Activated naive CD4-positive, alpha-beta T cell treated with anti-CD3 and anti-CD28 coated beads, Interleukin-2, amount 10 ng/mL, durations not matched to agents 7 days and 5 days (primary cell): ENCODE measurements around the gene FKTN.
"Not testable (repeated sequence)": the region's sequence is repeated elsewhere in the genome, so short reads cannot be mapped to it uniquely, and the experiment has no call there.

Source experiments
- CTCF ChIA-PET: fragments of 350-600 bp; sonication (Branson Sonifier 250); formaldehyde crosslinking; loops from one replicate; lab custom pipeline; 2021; ENCODE audit warnings: antibody characterized with exemption; lab: Charles Lee
- DNase-seq: peaks from one replicate; pipeline ENCODE4 v3.0.0-alpha.2; 2020
- H3K27ac Mint-ChIP-seq: one replicate; pipeline ENCODE4 v1.8.0; 2021; ENCODE audit warnings: mild to moderate bottlenecking, moderate library complexity, mixed read lengths
- H3K27me3 Mint-ChIP-seq: one replicate; pipeline ENCODE4 v1.8.0; 2021; ENCODE audit warnings: mild to moderate bottlenecking, mixed read lengths
- H3K36me3 Mint-ChIP-seq: one replicate; pipeline ENCODE4 v1.8.0; 2021; ENCODE audit warnings: mixed read lengths
- H3K4me1 Mint-ChIP-seq: one replicate; pipeline ENCODE4 v1.8.0; 2021; ENCODE audit warnings: mixed read lengths
- H3K4me3 Mint-ChIP-seq: one replicate; pipeline ENCODE4 v1.8.0; 2021; ENCODE audit warnings: mild to moderate bottlenecking, moderate library complexity, mixed read lengths
- H3K9me3 Mint-ChIP-seq: one replicate; pipeline ENCODE4 v1.8.0; 2021; ENCODE audit warnings: mixed read lengths

FKTN gene

DNA sequence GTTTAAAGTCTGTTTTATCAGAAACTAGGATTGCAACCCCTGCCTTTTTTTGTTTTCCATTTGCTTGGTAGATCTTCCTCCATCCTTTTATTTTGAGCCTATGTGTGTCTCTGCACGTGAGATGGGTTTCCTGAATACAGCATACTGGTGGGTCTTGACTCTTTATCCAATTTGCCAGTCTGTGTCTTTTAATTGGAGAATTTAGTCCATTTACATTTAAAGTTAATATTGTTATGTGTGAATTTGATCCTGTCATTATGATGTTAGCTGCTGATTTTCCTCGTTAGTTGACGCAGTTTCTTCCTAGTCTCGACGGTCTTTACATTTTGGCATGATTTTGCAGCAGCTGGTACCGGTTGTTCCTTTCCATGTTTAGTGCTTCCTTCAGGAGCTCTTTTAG lies 22.0 kb downstream of the FKTN start:
- CTCF ChIA-PET, H3K4me1 Mint-ChIP-seq, H3K4me3 Mint-ChIP-seq, DNase-seq, H3K27ac Mint-ChIP-seq, H3K27me3 Mint-ChIP-seq, H3K9me3 Mint-ChIP-seq: not testable (repeated sequence)
- H3K36me3 Mint-ChIP-seq, result peaks cover 14% of the 10 kb centered on the region

DNA sequence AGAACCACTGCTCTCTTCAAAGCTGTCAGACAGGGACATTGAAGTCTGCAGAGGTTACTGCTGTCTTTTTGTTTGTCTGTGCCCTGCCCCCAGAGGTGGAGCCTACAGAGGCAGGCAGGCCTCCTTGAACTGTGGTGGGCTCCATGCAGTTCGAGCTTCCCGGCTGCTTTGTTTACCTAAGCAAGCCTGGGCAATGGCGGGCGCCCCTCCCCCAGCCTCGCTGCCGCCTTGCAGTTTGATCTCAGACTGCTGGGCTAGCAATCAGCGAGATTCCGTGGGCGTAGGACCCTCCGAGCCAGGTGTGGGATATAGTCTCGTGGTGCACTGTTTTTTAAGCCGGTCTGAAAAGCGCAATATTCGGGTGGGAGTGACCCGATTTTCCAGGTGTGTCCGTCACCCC lies 23.6 kb downstream of the FKTN start:
- H3K36me3 Mint-ChIP-seq, H3K4me3 Mint-ChIP-seq, CTCF ChIA-PET, H3K9me3 Mint-ChIP-seq, H3K27me3 Mint-ChIP-seq, DNase-seq, H3K4me1 Mint-ChIP-seq, H3K27ac Mint-ChIP-seq: not testable (repeated sequence)

DNA sequence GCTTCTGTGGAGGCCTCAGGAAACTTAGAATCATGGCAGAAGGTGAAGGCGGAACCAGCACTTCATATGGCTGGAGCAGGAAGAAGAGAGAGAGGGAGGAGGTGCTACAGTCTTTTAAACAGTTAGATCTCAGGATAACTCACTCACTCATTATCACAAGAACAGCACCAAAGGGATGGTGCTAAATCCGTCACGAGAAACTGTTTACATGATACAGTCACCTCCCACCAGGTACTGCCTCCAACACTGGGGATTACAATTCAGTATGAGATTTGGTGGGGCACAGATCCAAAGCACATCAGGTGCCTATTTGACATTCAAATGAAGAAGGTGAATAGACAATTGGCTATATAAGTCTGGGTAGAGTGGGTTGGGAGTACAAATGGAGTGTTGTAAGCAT lies 35.2 kb downstream of the FKTN start:
- no peak overlapping the region for H3K4me3 Mint-ChIP-seq
- H3K27ac Mint-ChIP-seq, result no peak overlapping the region
- H3K4me1 Mint-ChIP-seq, result no peaks in the 10 kb centered on the region

GRCh38 chr9:105608721-105609598 lies 51.0 kb downstream of the FKTN start:
- H3K4me3 Mint-ChIP-seq, result no peak overlapping the region
- no peak for DNase-seq
- H3K27me3 Mint-ChIP-seq, result no peaks in the 10 kb centered on the region

More for the DNA sequence above, 35.2 kb downstream of the FKTN start:
- Mint-ChIP-seq H3K36me3 (peaks cover 27% of the 10 kb centered on the region), H3K9me3 (peaks cover 16% of the 10 kb centered on the region), H3K27me3 (no peaks in the 10 kb centered on the region)
- no peak for DNase-seq
- CTCF ChIA-PET, result no interaction called here

DNA sequence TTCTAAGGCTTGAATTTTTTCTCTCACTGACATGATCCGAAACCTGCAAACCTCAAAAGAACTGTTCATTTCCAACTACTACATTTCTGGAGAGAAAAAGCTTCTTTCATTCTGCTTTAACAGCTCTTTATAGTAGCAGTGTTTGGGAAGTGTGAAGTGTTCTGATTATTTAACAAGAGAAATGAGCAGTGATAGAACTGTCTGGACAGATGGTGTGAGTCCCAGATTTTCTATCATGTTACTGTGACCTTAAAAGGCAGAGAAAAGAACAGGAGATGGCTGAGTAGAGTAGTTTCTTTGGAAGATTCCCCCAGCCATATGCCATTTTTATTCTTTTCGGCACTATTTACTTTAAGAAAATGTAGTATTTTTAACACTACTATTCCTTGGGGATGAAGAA lies 63.1 kb downstream of the FKTN start:
- Mint-ChIP-seq H3K4me1 (no peaks in the 10 kb centered on the region), H3K27me3 (no peaks in the 10 kb centered on the region), H3K9me3 (no peaks in the 10 kb centered on the region), H3K27ac (no peak overlapping the region), H3K4me3 (no peak overlapping the region), H3K36me3 (peaks cover 2% of the 10 kb centered on the region)
- CTCF ChIA-PET, result no interaction called here
- no peak for DNase-seq

More at GRCh38 chr9:105608721-105609598, 51.0 kb downstream of the FKTN start:
- Mint-ChIP-seq H3K9me3 (no peaks in the 10 kb centered on the region), H3K27ac (no peak overlapping the region), H3K4me1 (no peaks in the 10 kb centered on the region), H3K36me3 (peaks cover 2% of the 10 kb centered on the region)
- CTCF ChIA-PET, result interaction anchor here (0.6 to 2.4 kb wide), 6 partner anchors 85 to 273 kb away, joined by 3 to 9 read pairs (median 4); partner anchors contain the start of gene TMEM38B

GRCh38 chr9:105625088-105625487 lies 67.2 kb downstream of the FKTN start:
- Mint-ChIP-seq H3K27me3 (no peaks in the 10 kb centered on the region), H3K4me1 (no peaks in the 10 kb centered on the region), H3K27ac (no peak overlapping the region), H3K9me3 (no peaks in the 10 kb centered on the region), H3K36me3 (peaks cover 2% of the 10 kb centered on the region), H3K4me3 (no peak overlapping the region)
- no peak for DNase-seq
- CTCF ChIA-PET, result interaction anchor here (0.9 kb wide), 1 partner anchor 13 kb away, joined by 3 read pairs; no protein-coding TSS in a partner anchor

DNA sequence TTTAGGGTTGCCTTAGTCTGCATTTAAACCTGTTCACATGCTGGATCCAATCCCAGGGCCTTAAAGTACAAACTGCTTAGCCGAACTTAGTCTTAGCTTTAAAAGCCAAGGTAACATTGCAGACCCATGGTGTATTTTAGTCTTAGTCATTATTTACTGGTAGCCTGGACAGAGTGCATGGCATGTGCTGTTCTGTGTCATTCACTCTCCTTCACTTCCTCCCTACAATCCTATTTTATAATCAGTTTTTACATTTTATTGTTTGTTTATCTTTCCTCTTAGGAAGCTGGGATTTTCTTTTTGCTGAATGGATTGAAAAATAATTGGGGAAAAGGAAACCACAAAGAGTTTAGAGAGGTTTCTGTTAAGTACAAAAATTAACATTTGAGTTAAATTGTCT lies 74.9 kb downstream of the FKTN start:
- H3K27me3 Mint-ChIP-seq, result no peaks in the 10 kb centered on the region
- CTCF ChIA-PET, result no interaction called here
- no peaks in the 10 kb centered on the region for H3K9me3 Mint-ChIP-seq
- DNase-seq, result no peak
- H3K36me3 Mint-ChIP-seq, result no peaks in the 10 kb centered on the region
- no peaks in the 10 kb centered on the region for H3K4me1 Mint-ChIP-seq
- no peak overlapping the region for H3K27ac Mint-ChIP-seq
- no peak overlapping the region for H3K4me3 Mint-ChIP-seq

GRCh38 chr9:105633411-105633810 lies 75.5 kb downstream of the FKTN start:
- no peaks in the 10 kb centered on the region for H3K36me3 Mint-ChIP-seq
- H3K9me3 Mint-ChIP-seq, result no peaks in the 10 kb centered on the region
- no peak overlapping the region for H3K4me3 Mint-ChIP-seq
- CTCF ChIA-PET, result no interaction called here
- no peak overlapping the region for H3K27ac Mint-ChIP-seq
- DNase-seq, result no peak
- no peaks in the 10 kb centered on the region for H3K4me1 Mint-ChIP-seq
- no peaks in the 10 kb centered on the region for H3K27me3 Mint-ChIP-seq

DNA sequence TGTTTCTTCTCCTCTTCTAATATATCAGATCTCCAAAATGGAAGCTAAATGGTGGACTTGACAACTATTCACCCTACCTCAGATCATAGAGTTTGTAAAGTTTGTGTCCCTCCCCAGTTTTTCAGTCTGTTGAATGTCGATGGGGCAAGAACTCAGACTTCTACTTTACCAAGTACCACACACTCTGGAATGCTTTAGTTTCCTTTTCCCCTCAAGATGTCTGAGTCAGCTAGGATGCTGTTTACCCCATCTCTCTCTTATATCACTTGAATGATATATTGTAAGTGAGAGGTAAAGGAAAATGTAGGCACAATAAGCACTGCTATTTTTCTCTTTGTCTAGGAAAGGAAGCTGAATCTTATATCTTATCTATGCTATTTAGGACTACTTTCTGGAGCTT lies 78.4 kb downstream of the FKTN start:
- Mint-ChIP-seq H3K4me1 (no peaks in the 10 kb centered on the region), H3K4me3 (no peak overlapping the region), H3K36me3 (peaks cover 4% of the 10 kb centered on the region), H3K27me3 (no peaks in the 10 kb centered on the region), H3K9me3 (no peaks in the 10 kb centered on the region), H3K27ac (no peak overlapping the region)
- CTCF ChIA-PET, result interaction anchor here (1.0 kb wide), 2 partner anchors 12 to 82 kb away, joined by 3 to 4 read pairs; no protein-coding TSS in a partner anchor
- DNase-seq, result no peak

- no peak overlapping the region for H3K27ac Mint-ChIP-seq
- CTCF ChIA-PET, result interaction anchor here (1.0 to 1.2 kb wide), 4 partner anchors 11 to 244 kb away, joined by 3 to 7 read pairs (median 4); no protein-coding TSS in a partner anchor
These were observed 80.0 kb downstream of the FKTN start for GRCh38 chr9:105637787-105638395.

GRCh38 chr9:105639936-105640335 lies 82.0 kb downstream of the FKTN start:
- no peak overlapping the region for H3K4me3 Mint-ChIP-seq
- H3K9me3 Mint-ChIP-seq, result no peaks in the 10 kb centered on the region
- H3K27ac Mint-ChIP-seq, result no peak overlapping the region
- peaks cover 4% of the 10 kb centered on the region for H3K36me3 Mint-ChIP-seq
- no peaks in the 10 kb centered on the region for H3K27me3 Mint-ChIP-seq
- no peaks in the 10 kb centered on the region for H3K4me1 Mint-ChIP-seq
- CTCF ChIA-PET, result interaction anchor here (0.7 kb wide), 1 partner anchor 202 kb away, joined by 3 read pairs; no protein-coding TSS in a partner anchor
- no peak for DNase-seq

More at GRCh38 chr9:105637787-105638395, 80.0 kb downstream of the FKTN start:
- Mint-ChIP-seq H3K27me3 (no peaks in the 10 kb centered on the region), H3K9me3 (no peaks in the 10 kb centered on the region), H3K36me3 (peaks cover 4% of the 10 kb centered on the region), H3K4me1 (no peaks in the 10 kb centered on the region), H3K4me3 (no peak overlapping the region)
- no peak for DNase-seq

- DNase-seq, result no peak
- Mint-ChIP-seq H3K27ac (no peak overlapping the region), H3K4me3 (no peak overlapping the region), H3K9me3 (no peaks in the 10 kb centered on the region), H3K27me3 (no peaks in the 10 kb centered on the region), H3K36me3 (peaks cover 4% of the 10 kb centered on the region), H3K4me1 (no peaks in the 10 kb centered on the region)
- CTCF ChIA-PET, result no interaction called here
These were observed 85.9 kb downstream of the FKTN start for GRCh38 chr9:105643795-105644194.

DNA sequence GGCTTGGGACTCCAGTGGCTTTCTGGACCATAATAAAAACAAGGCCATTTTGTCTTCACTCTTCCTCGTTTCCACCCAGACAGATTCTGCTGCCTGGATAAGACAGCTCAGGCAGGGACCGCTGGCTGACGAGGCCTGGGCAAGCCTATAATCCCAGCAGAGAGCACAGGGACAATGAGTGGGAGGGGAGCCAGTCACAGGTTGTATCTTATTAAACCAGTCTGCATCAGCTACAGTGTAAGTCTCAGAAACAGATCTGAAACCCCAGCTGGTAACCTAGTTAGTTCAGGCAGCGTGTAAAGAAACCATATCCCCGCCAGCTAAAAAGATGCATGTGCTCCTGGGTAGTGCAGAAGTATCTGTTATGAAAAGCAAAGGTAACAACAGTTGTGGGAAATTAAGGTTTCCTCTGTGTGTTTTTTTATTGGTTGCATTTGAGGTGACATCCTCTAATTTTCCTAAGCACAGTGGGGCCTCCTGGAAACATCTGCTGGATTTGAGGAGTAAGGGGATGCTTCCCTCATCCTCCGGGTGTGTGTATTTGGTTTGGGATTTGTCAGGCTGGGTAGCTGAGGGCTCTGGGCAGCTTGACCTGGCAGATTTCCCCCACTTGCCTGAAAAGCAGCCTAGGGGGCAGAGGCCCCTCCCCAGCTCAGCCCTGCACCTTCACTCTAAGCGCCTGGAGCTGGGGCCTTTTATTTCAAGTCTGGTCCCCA lies 89.1 kb downstream of the FKTN start:
- DNase-seq, result no peak
- Mint-ChIP-seq H3K36me3 (no peaks in the 10 kb centered on the region), H3K4me1 (no peaks in the 10 kb centered on the region), H3K9me3 (no peaks in the 10 kb centered on the region), H3K27ac (no peak overlapping the region), H3K4me3 (no peak overlapping the region), H3K27me3 (no peaks in the 10 kb centered on the region)
- CTCF ChIA-PET, result interaction anchor here (1.1 kb wide), 1 partner anchor 10 kb away, joined by 3 read pairs; no protein-coding TSS in a partner anchor
